Keratinocyte (primary cell): Measurements from ENCODE around the gene PIM2.

Source experiments
- CTCF ChIP-seq, 3 experiments: IDR thresholded peaks in 1 of 3; conservative IDR thresholded peaks in 1 of 3; optimal IDR thresholded peaks in 1 of 3; 2 replicates in 2 of 3; 3 replicates in 1 of 3; pipeline versions ENCODE3 to v1.5.1; 2011; ENCODE audit warnings: low read length in 3 of 3, mild to moderate bottlenecking in 3 of 3, moderate library complexity in 2 of 3, control low read depth in 1 of 3, inconsistent platforms in 1 of 3; ENCODE audit not compliant: insufficient read depth in 2 of 3; ENCODE audit errors: extremely low read depth in 1 of 3
- EZH2 ChIP-seq: IDR thresholded peaks from one replicate; pipeline ENCODE4 v1.6.1; 2012; ENCODE audit warnings: inconsistent platforms, mild to moderate bottlenecking, low read length, moderate library complexity

- TF ChIP-seq CTCF (optimal IDR thresholded peaks at IDR 0.05 in 1 of 3, IDR thresholded peaks at IDR 0.05 in 1 of 3, conservative IDR thresholded peaks at IDR 0.05 in 1 of 3; ENCODE audit: extremely low read depth in 1 of 3, insufficient read depth in 2 of 3, low read length in 3 of 3) (no peak), EZH2 (no peak)
These were observed 27.9 kb downstream of the PIM2 start for GRCh38 chrX:48890934-48891401.
